ENCODE data around the gene KCTD15. TPM values are rescaled to one million over a fixed set of nuclear protein-coding genes. Genes with fewer than 3 reads are reported as not detected.

KCTD15 gene
- total and polyA plus RNA-seq, 2 donors: 3.4 to 6.2 TPM

DNA sequence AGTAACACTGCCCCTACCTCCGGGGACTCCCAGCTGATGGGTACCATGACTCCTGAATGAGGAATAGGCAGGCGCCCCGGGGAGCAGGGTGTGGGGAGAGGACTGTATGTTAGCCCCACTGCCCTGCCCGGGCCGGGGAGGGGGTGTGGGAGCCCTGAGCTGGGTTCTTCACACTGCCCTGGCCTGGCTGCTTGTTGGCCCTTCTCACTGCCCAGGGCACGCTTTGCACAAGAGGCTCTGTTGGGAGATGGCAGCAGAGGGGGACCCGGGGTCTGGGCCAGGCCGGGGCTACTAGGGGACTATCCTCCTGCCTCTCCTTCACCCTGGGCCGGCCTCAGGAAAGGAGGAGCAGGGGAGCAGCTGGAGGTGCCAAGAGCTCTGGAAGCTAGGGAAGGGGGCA, 19.3 kb upstream of the KCTD15 start:
- H3K27ac ChIP-seq (ENCODE audit: low read depth in 1 of 2, low read length in 1 of 2): no peak overlapping the region
- peaks cover 10 to 17% of the 10 kb centered on the region in 2 donors for H3K27me3 ChIP-seq (ENCODE audit: control insufficient read depth in 2 of 2, insufficient read depth in 1 of 2, low read length in 1 of 2)
- H3K4me3 ChIP-seq (ENCODE audit: low read length in 2 of 2): no peak overlapping the region
- 91% methylated on average over 9 of the region's 9 CpGs for WGBS
- H3K36me3 ChIP-seq (ENCODE audit: control insufficient read depth in 2 of 2, insufficient read depth in 2 of 2, low read length in 1 of 2): no peaks in the 10 kb centered on the region
- no peak for DNase-seq (ENCODE audit: low read depth in 6 of 9, low spot score in 9 of 9)
- H3K4me1 ChIP-seq (ENCODE audit: control insufficient read depth in 2 of 2, insufficient read depth in 2 of 2, low read length in 2 of 2): no peaks in the 10 kb centered on the region
- H3K9me3 ChIP-seq (ENCODE audit: control insufficient read depth in 2 of 2, insufficient read depth in 1 of 2, low read length in 1 of 2): no peaks in the 10 kb centered on the region

GRCh38 chr19:33777753-33778088, 18.9 kb upstream of the KCTD15 start:
- no peaks in the 10 kb centered on the region for H3K9me3 ChIP-seq (ENCODE audit: control insufficient read depth in 2 of 2, insufficient read depth in 1 of 2, low read length in 1 of 2)
- H3K36me3 ChIP-seq (ENCODE audit: control insufficient read depth in 2 of 2, insufficient read depth in 2 of 2, low read length in 1 of 2): no peaks in the 10 kb centered on the region
- H3K27ac ChIP-seq (ENCODE audit: low read depth in 1 of 2, low read length in 1 of 2): no peak overlapping the region
- no peak for DNase-seq (ENCODE audit: low read depth in 6 of 9, low spot score in 9 of 9)
- no peak overlapping the region for H3K4me3 ChIP-seq (ENCODE audit: low read length in 2 of 2)
- H3K27me3 ChIP-seq (ENCODE audit: control insufficient read depth in 2 of 2, insufficient read depth in 1 of 2, low read length in 1 of 2): peaks cover 10 to 17% of the 10 kb centered on the region in 2 donors
- no peaks in the 10 kb centered on the region for H3K4me1 ChIP-seq (ENCODE audit: control insufficient read depth in 2 of 2, insufficient read depth in 2 of 2, low read length in 2 of 2)
- WGBS: 52% methylated on average over 17 of the region's 17 CpGs

DNA sequence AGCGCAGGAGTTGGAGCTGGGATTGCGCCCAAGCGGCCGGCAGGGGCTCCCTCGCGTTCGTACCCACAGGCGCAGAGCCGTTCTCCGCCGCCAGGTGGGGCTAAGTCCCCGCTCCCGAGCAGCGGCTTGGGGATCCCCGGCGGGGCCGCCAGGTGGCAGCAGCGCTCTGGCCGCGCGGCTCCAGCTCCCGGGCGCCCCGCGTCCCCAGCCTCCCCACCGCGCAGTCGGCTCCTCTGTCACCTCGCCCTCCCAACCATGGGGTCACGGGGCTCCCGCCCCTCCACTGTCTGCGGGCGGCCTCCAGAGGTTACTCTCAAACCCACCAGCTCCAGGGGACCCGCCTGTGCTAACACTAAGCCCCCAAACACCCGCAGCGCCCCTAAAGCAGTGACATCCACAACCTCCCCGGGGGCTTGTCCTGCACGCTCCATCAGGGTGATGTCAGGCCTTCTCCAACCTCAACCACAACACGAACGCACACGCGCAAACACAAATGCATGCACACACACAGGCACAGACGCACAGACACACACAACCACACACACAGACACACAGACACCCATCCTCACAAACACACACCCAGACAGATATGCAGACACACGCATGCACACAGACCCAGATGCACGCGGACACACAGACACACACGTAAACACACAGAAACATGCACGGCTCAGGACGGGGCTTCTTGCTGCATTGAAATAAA, 18.4 kb upstream of the KCTD15 start:
- H3K36me3 ChIP-seq (ENCODE audit: control insufficient read depth in 2 of 2, insufficient read depth in 2 of 2, low read length in 1 of 2): no peaks in the 10 kb centered on the region
- DNase-seq (ENCODE audit: low read depth in 6 of 9, low spot score in 9 of 9): peak in 8 of 9 donors; percentile 48 to 86 (median 64)
- H3K27ac ChIP-seq (ENCODE audit: low read depth in 1 of 2, low read length in 1 of 2): no peak overlapping the region
- no peaks in the 10 kb centered on the region for H3K9me3 ChIP-seq (ENCODE audit: control insufficient read depth in 2 of 2, insufficient read depth in 1 of 2, low read length in 1 of 2)
- no peaks in the 10 kb centered on the region for H3K4me1 ChIP-seq (ENCODE audit: control insufficient read depth in 2 of 2, insufficient read depth in 2 of 2, low read length in 2 of 2)
- WGBS: 22% methylated on average over 49 of the region's 49 CpGs
- H3K27me3 ChIP-seq (ENCODE audit: control insufficient read depth in 2 of 2, insufficient read depth in 1 of 2, low read length in 1 of 2): peaks cover 10 to 17% of the 10 kb centered on the region in 2 donors
- H3K4me3 ChIP-seq (ENCODE audit: low read length in 2 of 2): no peak overlapping the region

- WGBS: 93% methylated on average over 7 of the region's 7 CpGs
- Histone ChIP-seq H3K4me1 (ENCODE audit: control insufficient read depth in 2 of 2, insufficient read depth in 2 of 2, low read length in 2 of 2) (no peaks in the 10 kb centered on the region), H3K27me3 (ENCODE audit: control insufficient read depth in 2 of 2, insufficient read depth in 1 of 2, low read length in 1 of 2) (peaks cover 10 to 17% of the 10 kb centered on the region in 2 donors), H3K27ac (ENCODE audit: low read depth in 1 of 2, low read length in 1 of 2) (no peak overlapping the region), H3K36me3 (ENCODE audit: control insufficient read depth in 2 of 2, insufficient read depth in 2 of 2, low read length in 1 of 2) (no peaks in the 10 kb centered on the region), H3K9me3 (ENCODE audit: control insufficient read depth in 2 of 2, insufficient read depth in 1 of 2, low read length in 1 of 2) (no peaks in the 10 kb centered on the region), H3K4me3 (ENCODE audit: low read length in 2 of 2) (no peak overlapping the region)
- DNase-seq (ENCODE audit: low read depth in 6 of 9, low spot score in 9 of 9): no peak
Observed at GRCh38 chr19:33779849-33780248, 16.8 kb upstream of the KCTD15 start.

DNA sequence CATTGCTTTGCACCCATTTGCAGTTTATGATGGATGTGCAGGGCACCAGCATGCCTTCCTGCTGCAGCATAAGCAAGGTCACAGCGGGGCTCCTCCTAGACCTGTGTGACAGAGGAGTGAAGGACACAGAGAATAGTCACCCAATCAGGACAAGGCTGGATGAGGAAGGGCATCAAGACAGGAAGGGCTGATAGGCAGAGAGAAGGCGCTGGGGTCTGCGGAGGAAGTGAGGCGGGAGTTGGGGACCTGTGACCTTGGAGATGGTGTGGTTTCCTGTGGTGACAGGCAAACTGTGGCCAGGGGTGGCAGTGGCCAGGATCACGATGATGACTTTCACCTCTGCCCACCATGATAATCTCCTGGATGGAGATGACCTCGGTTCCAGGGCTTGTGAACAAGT, 16.4 kb upstream of the KCTD15 start:
- H3K27ac ChIP-seq (ENCODE audit: low read depth in 1 of 2, low read length in 1 of 2): no peak overlapping the region
- H3K4me1 ChIP-seq (ENCODE audit: control insufficient read depth in 2 of 2, insufficient read depth in 2 of 2, low read length in 2 of 2): no peaks in the 10 kb centered on the region
- H3K4me3 ChIP-seq (ENCODE audit: low read length in 2 of 2): no peak overlapping the region
- H3K9me3 ChIP-seq (ENCODE audit: control insufficient read depth in 2 of 2, insufficient read depth in 1 of 2, low read length in 1 of 2): no peaks in the 10 kb centered on the region
- DNase-seq (ENCODE audit: low read depth in 6 of 9, low spot score in 9 of 9): no peak
- WGBS: 32% methylated on average over 6 of the region's 6 CpGs
- no peaks in the 10 kb centered on the region for H3K36me3 ChIP-seq (ENCODE audit: control insufficient read depth in 2 of 2, insufficient read depth in 2 of 2, low read length in 1 of 2)
- peaks cover 10 to 17% of the 10 kb centered on the region in 2 donors for H3K27me3 ChIP-seq (ENCODE audit: control insufficient read depth in 2 of 2, insufficient read depth in 1 of 2, low read length in 1 of 2)

- WGBS: 85% methylated on average over 12 of the region's 12 CpGs
- no peak for DNase-seq (ENCODE audit: low read depth in 6 of 9, low spot score in 9 of 9)
Observed at GRCh38 chr19:33780746-33781145, 15.9 kb upstream of the KCTD15 start.

GRCh38 chr19:33781415-33781935, 15.2 kb upstream of the KCTD15 start:
- Histone ChIP-seq H3K36me3 (ENCODE audit: control insufficient read depth in 2 of 2, insufficient read depth in 2 of 2, low read length in 1 of 2) (no peaks in the 10 kb centered on the region), H3K9me3 (ENCODE audit: control insufficient read depth in 2 of 2, insufficient read depth in 1 of 2, low read length in 1 of 2) (no peaks in the 10 kb centered on the region), H3K27ac (ENCODE audit: low read depth in 1 of 2, low read length in 1 of 2) (no peak overlapping the region), H3K27me3 (ENCODE audit: control insufficient read depth in 2 of 2, insufficient read depth in 1 of 2, low read length in 1 of 2) (peaks cover 10 to 17% of the 10 kb centered on the region in 2 donors), H3K4me3 (ENCODE audit: low read length in 2 of 2) (no peak overlapping the region), H3K4me1 (ENCODE audit: control insufficient read depth in 2 of 2, insufficient read depth in 2 of 2, low read length in 2 of 2) (no peaks in the 10 kb centered on the region)
- 94% methylated on average over 15 of the region's 15 CpGs for WGBS
- no peak for DNase-seq (ENCODE audit: low read depth in 6 of 9, low spot score in 9 of 9)

More at GRCh38 chr19:33780746-33781145, 15.9 kb upstream of the KCTD15 start:
- Histone ChIP-seq H3K9me3 (ENCODE audit: control insufficient read depth in 2 of 2, insufficient read depth in 1 of 2, low read length in 1 of 2) (no peaks in the 10 kb centered on the region), H3K4me3 (ENCODE audit: low read length in 2 of 2) (no peak overlapping the region), H3K27ac (ENCODE audit: low read depth in 1 of 2, low read length in 1 of 2) (no peak overlapping the region), H3K4me1 (ENCODE audit: control insufficient read depth in 2 of 2, insufficient read depth in 2 of 2, low read length in 2 of 2) (no peaks in the 10 kb centered on the region), H3K36me3 (ENCODE audit: control insufficient read depth in 2 of 2, insufficient read depth in 2 of 2, low read length in 1 of 2) (no peaks in the 10 kb centered on the region), H3K27me3 (ENCODE audit: control insufficient read depth in 2 of 2, insufficient read depth in 1 of 2, low read length in 1 of 2) (peaks cover 10 to 17% of the 10 kb centered on the region in 2 donors)

- no peak overlapping the region for H3K27ac ChIP-seq (ENCODE audit: low read depth in 1 of 2, low read length in 1 of 2)
- DNase-seq (ENCODE audit: low read depth in 6 of 9, low spot score in 9 of 9): no peak
- H3K4me3 ChIP-seq (ENCODE audit: low read length in 2 of 2): no peak overlapping the region
- H3K4me1 ChIP-seq (ENCODE audit: control insufficient read depth in 2 of 2, insufficient read depth in 2 of 2, low read length in 2 of 2): no peaks in the 10 kb centered on the region
- no peaks in the 10 kb centered on the region for H3K36me3 ChIP-seq (ENCODE audit: control insufficient read depth in 2 of 2, insufficient read depth in 2 of 2, low read length in 1 of 2)
- H3K9me3 ChIP-seq (ENCODE audit: control insufficient read depth in 2 of 2, insufficient read depth in 1 of 2, low read length in 1 of 2): no peaks in the 10 kb centered on the region
- WGBS: 82% methylated on average over 5 of the region's 5 CpGs
- peaks cover 10 to 17% of the 10 kb centered on the region in 2 donors for H3K27me3 ChIP-seq (ENCODE audit: control insufficient read depth in 2 of 2, insufficient read depth in 1 of 2, low read length in 1 of 2)
Observed at GRCh38 chr19:33781996-33782395, 14.7 kb upstream of the KCTD15 start.

- H3K27ac ChIP-seq (ENCODE audit: low read depth in 1 of 2, low read length in 1 of 2): no peak overlapping the region
- no peak for DNase-seq (ENCODE audit: low read depth in 6 of 9, low spot score in 9 of 9)
- peaks cover 0 to 3% of the 10 kb centered on the region in 2 donors for H3K27me3 ChIP-seq (ENCODE audit: control insufficient read depth in 2 of 2, insufficient read depth in 1 of 2, low read length in 1 of 2)
- H3K4me3 ChIP-seq (ENCODE audit: low read length in 2 of 2): no peak overlapping the region
- H3K36me3 ChIP-seq (ENCODE audit: control insufficient read depth in 2 of 2, insufficient read depth in 2 of 2, low read length in 1 of 2): no peaks in the 10 kb centered on the region
- 87% methylated on average over 5 of the region's 5 CpGs for WGBS
- no peaks in the 10 kb centered on the region for H3K9me3 ChIP-seq (ENCODE audit: control insufficient read depth in 2 of 2, insufficient read depth in 1 of 2, low read length in 1 of 2)
- H3K4me1 ChIP-seq (ENCODE audit: control insufficient read depth in 2 of 2, insufficient read depth in 2 of 2, low read length in 2 of 2): no peaks in the 10 kb centered on the region
Observed at GRCh38 chr19:33784432-33784831, 12.2 kb upstream of the KCTD15 start.
